ENCODE data around the gene SIGLEC10.
"Not testable (repeated sequence)": the region's sequence is repeated elsewhere in the genome, so short reads cannot be mapped to it uniquely, and the experiment has no call there.

The SIGLEC10 gene

DNA sequence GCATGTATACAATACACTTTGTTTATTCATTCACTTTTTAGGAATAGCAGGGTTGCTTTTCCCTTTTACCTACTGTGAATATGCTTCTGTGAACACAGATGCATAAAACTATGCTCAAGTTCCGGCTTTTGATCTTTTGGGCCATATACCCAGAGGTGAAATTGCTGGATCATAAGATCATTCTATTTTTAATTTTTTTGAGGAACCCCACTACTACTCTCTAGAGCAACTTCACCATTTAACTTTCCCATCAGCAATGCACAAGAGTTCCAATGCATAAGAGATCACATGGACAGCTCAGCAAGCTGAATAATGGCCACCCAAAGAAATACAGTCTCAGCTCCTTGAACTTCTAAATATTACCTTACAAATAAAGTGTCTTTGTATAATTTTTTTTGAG is 17.0 kb upstream of the SIGLEC10 start:
- no peak for DNase-seq

DNA sequence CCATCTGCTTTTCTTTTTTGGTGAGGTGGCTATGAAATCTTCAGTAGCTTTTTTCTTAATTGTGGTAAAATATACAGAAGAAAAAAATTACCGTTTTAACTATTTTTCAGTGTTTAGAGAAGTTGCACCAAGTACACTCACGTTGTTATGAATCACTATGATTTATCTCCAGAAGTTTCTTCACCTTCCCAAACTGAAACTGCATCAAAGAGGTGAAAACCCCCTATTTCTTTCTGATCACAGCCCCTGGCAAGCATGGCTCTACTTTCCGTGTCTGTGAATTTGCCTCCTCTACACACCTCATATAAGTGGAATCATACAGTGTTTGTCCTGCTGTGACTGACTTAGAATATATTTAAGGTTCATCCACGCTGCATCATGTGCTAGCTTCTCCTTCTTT is 15.6 kb upstream of the SIGLEC10 start:
- DNase-seq = no peak

DNA sequence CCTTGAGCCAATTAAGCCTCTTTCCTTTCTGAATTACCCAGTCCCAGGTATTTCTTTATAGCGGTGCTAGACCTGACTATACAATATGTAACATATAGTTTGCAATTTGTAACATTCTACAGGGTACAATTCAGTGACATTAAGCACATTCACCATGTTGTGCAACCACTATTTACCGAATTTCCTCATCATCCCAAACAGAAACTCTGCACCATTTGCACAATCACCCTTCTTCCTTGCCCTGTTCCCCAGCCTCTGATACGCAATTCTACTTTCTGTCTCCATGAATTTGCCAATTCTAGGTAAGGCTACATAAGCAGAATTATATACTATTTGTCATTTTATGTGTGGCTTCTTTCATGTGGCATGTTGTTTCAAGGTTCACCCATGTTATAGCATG is 13.7 kb upstream of the SIGLEC10 start:
- DNase-seq = no peak

DNA sequence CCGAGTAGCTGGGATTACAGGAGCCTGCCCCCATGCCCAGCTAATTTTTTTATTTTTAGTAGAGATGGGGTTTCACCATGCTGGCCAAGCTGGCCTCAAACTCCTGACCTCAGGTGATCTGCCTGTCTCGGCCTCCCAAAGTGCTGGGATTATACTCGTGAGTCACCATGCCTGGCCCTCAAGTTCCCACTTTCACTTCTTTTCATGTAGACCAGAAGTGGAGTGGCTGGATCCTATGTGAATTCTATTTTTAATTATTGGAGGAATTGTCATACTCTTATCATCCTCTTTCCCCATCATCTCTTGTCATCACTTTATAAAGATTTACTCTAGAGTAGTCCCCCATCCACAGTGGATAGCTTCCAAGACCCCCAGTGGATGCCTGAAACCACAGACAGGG is 12.8 kb upstream of the SIGLEC10 start:
- no peak for DNase-seq

DNA sequence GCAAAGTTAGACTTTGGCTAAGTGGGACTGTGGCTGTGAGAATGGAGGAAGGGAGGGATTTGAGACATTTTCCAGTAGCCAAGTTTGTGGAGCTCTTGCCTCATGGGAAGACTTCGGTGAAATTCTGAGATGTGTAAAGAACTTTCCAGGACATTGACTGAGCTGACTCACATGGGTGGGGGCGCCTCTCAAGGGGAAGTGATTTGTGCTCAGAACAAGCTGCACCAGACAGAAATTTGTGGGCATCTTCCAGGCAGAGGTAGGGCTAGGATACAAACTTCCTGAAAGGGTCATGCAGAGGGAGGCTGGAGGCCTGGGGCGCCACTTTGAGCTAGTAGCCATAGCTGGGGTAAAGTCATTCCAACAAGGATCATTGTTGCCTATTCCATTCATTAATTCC is 9.8 kb upstream of the SIGLEC10 start:
- DNase-seq = no peak

DNA sequence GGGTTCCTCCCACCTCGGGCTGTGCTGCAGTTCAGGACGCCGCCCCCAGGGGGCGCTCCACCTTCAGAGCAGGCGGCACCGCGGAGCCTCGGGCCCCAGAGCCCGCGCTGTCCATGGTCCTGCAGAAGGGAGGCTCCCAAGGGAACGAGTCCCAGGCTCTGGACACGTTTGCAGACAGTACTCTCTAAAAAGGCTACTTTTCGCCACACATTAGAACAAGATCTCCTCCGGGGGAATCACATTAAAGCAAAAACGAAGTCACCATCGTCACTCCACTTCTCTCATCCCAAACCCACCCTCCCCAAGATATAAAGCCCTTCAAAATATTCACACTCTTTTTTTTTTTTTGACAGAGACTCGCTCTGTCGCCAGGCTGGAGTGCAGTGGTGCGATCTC is 4.6 kb upstream of the SIGLEC10 start:
- no peak for DNase-seq

DNA sequence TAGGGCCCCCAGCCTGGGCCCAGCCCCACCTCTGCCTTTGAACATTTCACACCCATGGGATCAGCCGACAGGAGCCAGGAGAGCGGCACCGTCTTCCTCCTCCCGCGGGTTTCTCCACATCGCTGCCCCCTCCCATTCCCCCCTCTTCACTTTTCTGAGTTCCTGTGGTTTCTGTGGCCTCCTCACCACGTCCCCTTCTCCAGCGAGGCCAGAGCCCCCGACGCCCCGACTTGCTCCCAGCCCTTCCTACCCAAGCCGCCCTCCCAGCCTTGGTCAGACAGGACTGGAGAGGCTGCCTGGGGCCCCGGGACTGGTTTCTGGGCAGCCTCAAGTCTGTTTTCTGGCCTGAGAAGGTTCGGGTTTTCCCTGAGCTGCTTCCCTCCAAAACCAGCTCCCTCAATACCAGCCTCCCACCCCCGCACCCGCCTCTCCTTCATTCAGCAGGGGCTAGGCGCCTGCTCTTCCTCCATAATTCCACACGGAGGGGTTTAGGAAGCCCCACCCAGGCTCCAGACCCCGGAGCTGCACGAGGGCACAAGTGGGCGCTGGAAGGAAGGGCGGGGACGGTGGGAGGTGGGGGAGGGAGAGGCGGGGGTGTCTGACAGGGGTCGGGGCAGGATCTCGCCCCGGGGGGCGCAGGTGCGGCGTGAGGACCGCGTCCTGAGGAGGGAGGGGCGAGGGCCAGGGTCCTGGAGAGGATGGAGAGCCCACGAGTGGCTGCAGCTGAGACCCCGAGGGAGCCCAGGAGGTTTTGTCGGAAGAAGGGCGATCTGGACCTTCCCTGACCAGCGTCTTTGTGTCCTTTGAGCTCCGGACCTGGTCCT is 4.0 kb upstream of the SIGLEC10 start:
- no peak for DNase-seq

DNA sequence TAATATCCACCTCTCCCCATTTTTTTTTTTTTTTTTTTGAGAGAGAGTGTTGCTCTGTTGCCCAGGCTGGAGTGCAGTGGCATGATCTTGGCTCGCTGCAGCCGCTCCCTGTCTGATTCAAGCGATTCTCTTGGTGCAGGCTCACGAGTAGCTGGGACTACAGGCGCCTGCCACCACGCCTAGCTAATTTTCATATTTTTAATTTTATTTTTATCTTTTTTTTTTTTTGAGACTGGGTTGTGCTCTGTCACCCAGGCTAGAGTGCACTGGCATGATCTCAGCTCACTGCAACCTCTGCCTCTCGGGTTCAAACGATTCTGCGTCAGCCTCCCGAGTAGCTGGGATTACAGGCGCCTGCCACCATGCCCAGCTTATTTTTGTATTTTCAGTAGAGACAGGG is 3.1 kb upstream of the SIGLEC10 start:
- not testable (repeated sequence) for DNase-seq

DNA sequence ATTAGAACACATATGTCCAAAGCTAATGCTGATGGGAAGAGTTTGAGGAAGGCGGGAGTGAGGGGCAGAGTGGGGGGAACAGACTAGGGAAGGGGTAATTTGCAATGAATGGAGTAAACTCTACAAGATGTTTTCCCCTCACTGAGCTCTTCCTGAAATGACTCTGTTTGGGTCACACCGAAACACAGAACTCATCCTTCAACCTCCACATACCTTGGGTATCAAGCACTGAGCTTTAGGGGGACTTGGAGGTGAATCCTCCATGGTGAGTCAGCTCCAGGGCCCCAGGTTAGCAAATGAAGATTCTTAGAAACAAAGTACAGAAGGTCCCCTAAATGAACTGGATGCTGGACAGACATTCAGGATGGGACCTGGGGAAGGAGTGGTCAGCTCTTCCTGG is 1.3 kb upstream of the SIGLEC10 start:
- DNase-seq = no peak

DNA sequence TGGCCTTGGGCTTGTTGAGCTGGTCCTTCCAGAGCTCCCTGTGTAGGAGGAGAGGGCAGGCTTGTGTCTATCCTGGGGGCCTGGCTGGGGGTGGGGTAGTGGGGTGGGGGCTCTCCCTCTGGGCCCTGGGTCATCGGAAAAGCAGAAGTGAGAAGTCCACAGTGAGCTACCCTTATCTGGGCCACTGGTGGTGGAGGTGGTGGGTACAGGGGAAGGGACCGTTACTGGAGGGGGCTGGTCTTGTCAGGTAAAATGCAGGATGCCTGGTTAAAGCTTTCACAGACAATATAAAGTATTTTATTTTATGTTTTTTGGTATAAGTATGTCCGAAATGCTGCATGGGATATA is 342 bp upstream of the SIGLEC10 start:
- DNase-seq = no peak

DNA sequence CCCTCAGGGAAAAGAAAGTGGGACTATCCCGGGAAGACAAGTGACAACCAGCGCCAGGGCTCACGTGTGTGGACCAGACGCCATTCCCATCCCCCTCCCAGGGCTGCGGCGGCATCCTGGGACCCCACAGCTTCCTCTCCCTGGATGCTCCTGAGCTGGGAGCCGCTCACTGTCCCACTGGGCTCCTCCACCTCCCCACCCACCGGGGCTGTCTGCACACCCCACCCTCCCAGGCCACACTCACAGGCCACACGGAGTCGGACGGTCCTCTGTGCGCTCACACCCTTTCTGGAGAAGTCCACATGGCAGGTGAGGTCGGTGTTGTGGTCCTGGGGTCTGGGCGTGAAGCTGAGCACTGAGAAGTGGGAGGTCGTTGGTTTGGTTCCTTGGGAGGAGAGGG is 1.0 kb downstream of the SIGLEC10 start:
- not testable (repeated sequence) for DNase-seq

DNA sequence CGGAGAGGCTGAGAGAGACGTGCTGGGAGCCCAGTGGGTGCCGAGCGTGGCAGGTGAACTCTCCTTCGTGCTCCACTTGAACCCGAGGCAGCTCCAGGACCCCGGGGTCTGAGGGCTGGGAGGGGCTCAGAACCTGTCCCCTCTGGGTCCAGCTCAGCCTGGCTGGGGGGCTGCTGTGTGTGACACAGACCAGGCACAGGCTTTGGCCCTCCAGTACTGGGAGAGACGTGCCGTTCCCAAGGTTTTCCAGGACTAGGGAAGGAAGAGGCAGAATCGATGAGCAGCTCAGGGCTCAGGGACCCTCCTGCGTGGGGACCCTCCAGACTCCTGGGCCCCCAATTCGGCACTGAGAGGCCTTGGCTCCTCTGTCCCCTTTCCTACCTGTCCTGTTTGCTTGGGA is 2.3 kb downstream of the SIGLEC10 start:
- no peak for DNase-seq

DNA sequence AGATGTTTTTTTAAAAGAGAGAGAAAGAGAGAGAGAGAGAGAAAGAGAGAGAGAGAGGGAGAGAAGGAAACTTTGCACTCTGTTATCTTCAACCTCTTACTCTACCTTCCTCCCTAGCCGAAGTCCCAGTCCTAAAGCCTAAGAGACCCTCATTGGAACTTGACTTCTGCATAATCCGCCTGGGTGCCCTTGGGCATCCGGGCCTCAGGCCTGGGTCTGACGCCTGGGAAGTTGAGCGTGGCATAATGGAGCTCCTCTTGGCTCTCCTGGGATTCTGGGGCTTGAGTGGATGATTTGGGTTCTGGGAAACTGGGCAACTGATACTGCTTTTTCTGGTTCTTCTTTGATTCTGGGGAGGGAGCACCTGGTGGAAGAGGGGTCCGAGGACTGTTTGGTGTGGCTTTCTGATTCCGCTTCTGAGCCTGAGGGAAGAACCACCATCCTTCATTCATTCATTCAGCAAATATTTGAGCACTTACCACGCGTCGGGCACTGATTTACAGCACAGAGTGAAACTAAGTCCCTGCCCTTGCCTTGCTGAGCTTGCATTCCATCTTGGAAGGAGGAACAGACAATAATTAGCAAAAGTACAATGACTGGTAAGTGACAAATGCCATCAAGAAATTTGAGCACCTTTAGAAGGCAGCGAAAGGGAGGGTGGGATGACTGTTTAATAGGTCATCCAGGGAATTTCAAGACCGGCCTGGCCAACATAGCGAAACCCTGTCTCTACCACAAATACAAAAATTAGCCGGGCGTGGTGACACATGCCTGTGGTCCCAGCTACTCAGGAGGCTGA is 6.3 kb downstream of the SIGLEC10 start:
- no peak for DNase-seq

DNA sequence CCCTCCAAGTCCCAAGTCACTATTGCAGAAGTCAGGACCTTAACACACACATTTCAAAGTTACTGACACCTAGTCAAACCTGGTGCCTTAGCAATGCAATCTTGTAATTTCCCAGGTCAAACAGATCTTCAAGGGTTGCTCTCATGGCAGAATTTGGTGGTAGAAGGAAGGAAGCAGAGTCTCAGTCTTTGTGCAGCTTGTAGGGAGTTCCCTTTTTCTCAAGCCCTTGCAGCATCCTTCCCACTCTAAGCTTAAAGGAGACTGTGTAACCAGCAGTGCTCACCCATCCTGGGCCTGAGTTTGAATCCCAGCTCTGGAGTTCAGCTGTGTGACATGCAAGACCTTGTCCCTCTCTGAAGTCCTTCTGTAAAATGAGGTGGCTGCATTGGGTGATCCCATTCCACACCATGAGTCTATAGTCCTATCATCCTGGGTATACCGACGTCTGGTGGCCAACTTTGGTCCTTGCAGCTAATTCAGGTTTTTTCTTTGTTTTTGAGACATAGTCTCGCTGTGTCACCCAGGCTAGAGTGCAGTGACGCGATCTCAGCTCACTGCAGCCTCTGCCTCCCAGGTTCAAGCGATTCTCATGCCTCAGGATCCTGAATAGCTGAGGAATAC is 9.8 kb downstream of the SIGLEC10 start:
- no peak for DNase-seq

DNA sequence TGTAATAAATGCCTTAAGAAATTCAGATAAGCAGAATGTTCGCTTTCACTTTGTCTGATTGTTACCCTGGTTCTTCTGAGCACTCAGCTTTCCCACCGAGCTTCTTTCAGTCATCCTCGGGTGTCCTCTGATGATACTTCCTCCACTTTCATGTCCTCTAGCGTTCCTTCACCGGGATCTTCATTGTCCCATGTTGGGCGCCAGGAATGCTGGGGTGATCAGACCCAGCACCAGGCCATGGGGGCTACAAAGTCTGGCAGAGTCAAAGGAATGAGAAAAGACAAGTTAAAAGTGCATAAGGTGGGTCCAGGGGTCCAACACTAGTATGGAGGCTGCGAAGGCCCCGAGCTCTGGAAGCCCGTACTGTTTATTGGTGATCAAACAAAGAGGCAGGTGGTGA is 15.3 kb downstream of the SIGLEC10 start:
- no peak for DNase-seq

DNA sequence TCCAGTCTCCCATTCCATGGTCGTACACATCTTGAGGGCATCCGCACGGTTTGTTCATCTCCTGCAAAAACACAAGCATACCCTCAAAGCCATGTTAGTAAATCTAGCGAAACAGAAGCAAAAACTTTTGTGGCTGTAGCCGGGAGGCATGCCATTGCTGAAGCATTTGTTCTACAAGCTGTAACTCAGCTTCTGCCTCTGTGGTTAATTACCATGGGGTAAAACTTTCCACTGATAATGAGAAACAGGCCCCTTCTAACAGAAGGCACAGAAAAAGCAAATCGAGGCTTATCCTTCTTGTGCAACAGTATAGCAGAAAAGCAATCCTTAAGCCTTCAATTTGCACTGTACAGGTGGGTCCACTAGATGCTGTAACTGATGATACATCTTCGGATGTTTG is 17.5 kb downstream of the SIGLEC10 start:
- not testable (repeated sequence) for DNase-seq

DNA sequence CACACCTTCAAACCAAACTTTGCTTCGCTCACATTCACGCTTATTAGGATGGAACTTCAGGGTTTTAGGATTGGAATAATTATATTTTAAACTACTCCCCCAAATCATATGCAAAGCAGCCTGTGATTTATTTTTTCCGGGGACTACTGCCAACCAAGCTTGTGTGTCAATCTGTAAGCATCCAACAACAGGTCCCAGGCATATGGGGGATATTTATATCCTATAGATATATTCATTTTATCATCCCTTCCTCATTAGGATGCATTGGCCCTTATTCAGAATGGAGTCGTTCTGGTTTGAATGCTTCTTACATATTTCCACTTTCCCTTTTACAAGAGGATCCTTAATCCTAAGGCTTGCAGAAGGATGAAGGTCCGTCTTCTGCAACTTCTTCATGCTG is 18.2 kb downstream of the SIGLEC10 start:
- no peak for DNase-seq

DNA sequence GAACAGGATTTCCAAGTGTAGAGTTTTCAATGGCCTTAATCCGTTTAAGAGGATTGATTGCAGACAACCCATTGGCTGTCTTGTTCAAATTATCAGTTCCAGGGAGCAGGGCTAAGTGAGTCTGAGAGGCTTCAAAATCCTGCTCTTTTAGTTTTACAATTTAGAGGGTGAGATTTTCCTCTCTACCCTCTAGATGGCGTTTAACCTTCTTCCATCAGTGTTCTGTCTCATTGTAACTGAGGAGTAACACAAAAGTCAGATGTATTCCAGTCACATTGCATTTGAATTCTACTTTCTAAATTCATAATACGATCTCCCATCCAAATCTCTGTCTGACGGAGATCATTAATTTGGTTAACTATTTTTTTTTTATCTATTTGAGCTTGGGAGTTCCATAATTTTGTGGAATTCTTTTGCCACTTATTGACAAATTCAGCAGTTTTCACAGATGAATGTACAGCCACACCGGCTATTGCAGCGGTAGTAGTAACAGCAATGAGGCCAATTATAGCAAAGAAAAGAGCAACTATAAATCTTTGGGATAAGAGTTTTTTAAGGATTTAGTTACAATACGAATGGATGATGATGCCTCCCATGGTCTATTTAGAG is 19.2 kb downstream of the SIGLEC10 start:
- DNase-seq = no peak

DNA sequence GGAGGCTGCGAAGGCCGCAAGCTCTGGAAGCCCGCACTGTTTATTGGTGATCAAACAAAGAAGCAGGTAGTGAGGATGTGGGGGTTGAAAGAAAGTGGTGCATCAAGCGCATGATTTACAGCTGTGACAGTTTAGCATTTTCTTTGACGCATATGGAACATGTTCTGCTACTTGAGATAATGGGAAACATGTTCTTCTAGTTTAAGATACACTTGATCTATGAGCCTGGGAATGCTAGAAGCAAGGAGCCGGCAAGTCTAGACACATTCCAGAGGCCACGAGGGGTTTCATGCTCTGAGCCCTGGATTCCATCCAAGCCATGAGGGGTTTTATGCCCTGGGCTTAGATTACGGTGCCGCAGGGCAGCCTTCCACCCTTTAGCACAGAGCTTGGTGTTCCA is 20.0 kb downstream of the SIGLEC10 start:
- not testable (repeated sequence) for DNase-seq

DNA sequence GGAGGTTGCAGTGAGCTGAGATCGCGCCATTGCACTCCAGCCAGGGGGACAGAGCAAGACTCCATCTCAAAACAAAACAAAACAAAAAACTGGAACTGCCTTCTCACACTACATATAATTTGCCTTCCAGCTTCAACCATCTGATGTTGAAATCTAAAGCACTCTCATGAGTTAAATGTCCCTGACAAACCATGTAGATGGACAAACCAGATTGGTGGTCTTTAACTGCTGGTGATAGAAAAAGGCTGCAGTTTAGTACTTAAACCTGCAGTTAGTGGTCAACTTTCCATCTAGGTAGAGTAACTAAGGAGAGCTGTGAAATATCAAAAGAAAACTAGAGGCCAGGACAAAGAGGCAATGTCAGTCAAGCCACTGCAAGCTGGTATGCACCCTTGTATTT is 21.3 kb downstream of the SIGLEC10 start:
- no peak for DNase-seq

DNA sequence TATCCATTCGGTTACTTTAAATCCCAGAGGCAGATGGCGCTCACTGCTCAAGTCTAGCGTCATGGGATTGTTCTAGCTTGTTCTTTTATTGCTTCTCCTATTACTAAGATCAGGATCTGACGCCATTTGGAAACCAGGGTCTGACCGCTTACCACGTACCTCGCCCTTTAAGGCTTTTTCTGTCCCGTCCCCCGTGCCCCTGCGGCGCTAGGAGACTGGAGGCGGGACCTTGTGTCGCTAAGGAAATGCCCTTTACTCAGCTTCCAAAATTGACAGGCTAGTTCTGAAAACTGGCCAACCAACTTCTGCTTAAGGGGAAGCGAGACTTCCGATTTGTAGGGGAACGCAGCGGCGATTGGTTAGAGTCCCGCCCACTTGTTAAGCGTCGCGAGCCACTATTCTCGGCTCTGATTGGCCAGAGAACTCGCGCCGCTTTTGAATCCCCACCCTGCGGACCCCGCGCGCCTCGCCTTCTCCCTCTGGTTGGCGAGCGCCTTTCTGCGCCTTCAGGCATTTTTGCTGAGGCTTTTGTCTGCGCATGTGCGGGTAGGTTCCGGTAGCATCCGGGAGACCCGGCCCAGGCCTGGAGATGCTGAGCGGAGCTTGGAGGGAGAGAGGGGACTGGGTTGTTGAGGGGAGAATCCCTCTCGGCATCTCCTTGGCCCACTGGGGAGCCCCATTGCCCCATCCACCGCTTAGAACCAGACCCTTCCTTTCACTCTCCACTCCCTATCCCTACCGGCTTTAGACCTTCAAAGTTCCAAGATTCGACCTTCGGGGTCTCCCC is 23.2 kb downstream of the SIGLEC10 start:
- DNase-seq = peak; percentile 73

DNA sequence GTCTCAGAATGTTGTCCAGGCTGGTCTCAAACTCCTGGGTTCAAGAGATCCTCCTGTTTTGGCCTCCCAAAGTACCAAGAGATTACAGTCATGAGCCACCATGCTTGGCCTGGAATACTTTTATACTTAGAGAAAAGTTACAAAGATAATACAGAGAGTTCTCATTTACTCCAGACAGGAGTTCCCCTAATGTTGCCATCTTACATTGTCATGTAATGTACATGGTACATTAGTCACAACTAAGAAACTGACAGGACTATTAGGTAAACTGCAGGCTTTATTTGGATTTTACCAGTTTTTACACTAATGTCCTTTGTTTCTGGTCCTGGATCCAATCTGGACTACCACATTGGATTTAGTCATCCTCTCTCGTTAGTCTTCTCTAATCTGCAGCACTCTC is 24.7 kb downstream of the SIGLEC10 start:
- no peak for DNase-seq

DNA sequence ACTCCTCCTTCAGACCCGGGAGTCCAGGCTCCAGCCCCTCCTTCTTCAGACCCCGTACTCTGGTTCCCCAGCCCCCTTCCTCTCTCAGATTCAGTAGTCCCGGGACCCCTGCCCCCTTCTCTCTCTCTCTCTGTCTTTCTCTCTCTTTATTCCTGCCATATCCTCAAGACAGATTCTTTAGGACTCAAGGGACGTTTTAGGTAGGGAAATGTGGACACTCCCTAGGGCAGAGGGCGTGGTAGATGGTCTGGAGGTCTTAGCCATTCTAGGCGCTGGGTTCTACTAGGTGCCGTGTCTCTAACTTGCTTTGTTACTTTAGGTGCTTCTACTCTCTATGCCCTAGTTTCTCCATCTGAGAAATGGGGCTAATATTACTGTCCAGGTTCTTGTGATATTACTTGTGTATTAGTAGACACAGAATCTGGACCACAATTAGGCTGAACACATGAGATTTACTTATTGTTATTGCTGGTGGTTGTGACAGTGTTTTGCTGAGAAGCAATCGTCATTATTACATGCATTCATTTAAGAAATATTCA is 26.3 kb downstream of the SIGLEC10 start:
- no peak for DNase-seq

Measured in NCI-H2029 (cell line).